GM12874 (cell line): ENCODE data around the gene ACAD11.

ENCODE experiments used
- TF ChIP-seq, protein P1 (sequence below): IDR thresholded peaks from 2 replicates; pipeline ENCODE4 v1.5.1; 2011; ENCODE audit warnings: low read depth, mild to moderate bottlenecking, control low read depth, low read length, moderate library complexity; ENCODE audit not compliant: insufficient read depth

ACAD11 gene

DNA sequence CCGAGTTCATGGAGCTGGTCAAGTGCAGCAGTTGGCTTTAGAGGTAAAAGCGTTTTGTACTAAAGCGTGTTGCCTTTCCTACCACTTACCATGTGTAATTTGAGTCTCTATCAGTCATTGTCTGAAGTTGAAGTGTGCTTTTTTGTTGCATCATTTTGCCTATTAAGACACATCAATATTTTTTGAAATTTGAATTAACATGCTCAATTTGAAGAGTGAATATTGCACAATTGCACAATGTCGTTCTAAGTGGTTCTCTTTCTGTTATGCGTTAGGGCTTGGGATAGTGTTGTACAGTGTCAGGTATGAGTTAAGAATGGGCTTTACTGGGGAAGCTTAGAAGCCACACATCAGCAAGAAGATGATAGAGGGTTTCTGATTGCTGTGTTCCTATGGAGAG is 146.6 kb downstream of the ACAD11 start:
- TF ChIP-seq, protein P1, sequence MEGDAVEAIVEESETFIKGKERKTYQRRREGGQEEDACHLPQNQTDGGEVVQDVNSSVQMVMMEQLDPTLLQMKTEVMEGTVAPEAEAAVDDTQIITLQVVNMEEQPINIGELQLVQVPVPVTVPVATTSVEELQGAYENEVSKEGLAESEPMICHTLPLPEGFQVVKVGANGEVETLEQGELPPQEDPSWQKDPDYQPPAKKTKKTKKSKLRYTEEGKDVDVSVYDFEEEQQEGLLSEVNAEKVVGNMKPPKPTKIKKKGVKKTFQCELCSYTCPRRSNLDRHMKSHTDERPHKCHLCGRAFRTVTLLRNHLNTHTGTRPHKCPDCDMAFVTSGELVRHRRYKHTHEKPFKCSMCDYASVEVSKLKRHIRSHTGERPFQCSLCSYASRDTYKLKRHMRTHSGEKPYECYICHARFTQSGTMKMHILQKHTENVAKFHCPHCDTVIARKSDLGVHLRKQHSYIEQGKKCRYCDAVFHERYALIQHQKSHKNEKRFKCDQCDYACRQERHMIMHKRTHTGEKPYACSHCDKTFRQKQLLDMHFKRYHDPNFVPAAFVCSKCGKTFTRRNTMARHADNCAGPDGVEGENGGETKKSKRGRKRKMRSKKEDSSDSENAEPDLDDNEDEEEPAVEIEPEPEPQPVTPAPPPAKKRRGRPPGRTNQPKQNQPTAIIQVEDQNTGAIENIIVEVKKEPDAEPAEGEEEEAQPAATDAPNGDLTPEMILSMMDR: no peak

GRCh38 chr3:132509506-132509905 is 150.1 kb downstream of the ACAD11 start:
- TF ChIP-seq, protein P1: no peak

DNA sequence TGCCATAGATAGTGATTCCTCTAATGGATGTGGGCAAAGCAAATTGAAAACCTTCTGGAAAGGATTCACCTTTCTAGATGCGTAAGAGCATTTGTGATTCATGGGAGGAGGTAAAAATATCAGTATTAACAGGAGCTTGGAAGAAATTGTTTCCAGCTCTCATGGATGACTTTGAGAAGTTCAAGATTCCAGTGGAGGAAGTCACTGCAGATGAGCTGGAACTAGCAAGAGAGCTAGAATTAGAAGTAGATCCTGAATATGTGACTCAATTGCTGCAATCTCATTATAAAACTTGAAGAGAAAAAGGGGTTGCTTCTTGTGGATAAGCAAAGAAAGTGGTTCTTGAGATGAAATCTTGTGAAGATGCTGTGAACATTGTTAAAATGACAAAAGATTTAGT is 150.5 kb downstream of the ACAD11 start:
- TF ChIP-seq, protein P1: no peak
